GM21717 (cell line): ENCODE results near the gene STPG4.

ENCODE experiments used
- ATAC-seq: cut with Tn5 transposase; IDR thresholded peaks from one replicate; pipeline ENCODE4 v1.9.1; 2021; ENCODE audit warnings: mild to moderate bottlenecking, moderate library complexity; ENCODE audit not compliant: unreplicated experiment

STPG4 gene

GRCh38 chr2:47057687-47058002, 97.5 kb downstream of the STPG4 start:
- no peak for ATAC-seq

- ATAC-seq: no peak
Measured at GRCh38 chr2:47056868-47057686, 98.0 kb downstream of the STPG4 start.

GRCh38 chr2:47056374-47056773, 98.7 kb downstream of the STPG4 start:
- no peak for ATAC-seq

- no peak for ATAC-seq
Measured at GRCh38 chr2:47054868-47055267, 100.2 kb downstream of the STPG4 start.

- ATAC-seq: no peak
Measured at GRCh38 chr2:47054036-47054555, 101.0 kb downstream of the STPG4 start.

GRCh38 chr2:47052847-47053246, 102.3 kb downstream of the STPG4 start:
- ATAC-seq: no peak

- no peak for ATAC-seq
Measured at GRCh38 chr2:47051562-47051961, 103.5 kb downstream of the STPG4 start.

GRCh38 chr2:47050762-47051161, 104.3 kb downstream of the STPG4 start:
- ATAC-seq: no peak

- ATAC-seq: no peak
Measured at GRCh38 chr2:47050021-47050760, 104.9 kb downstream of the STPG4 start.

- no peak for ATAC-seq
Measured at GRCh38 chr2:47049502-47049901, 105.6 kb downstream of the STPG4 start.

- ATAC-seq: no peak
Measured at GRCh38 chr2:47048801-47049480, 106.2 kb downstream of the STPG4 start.

GRCh38 chr2:47046271-47046670, 108.8 kb downstream of the STPG4 start:
- no peak for ATAC-seq

GRCh38 chr2:47043891-47044239, 111.2 kb downstream of the STPG4 start:
- ATAC-seq: no peak

GRCh38 chr2:47043142-47043890, 111.8 kb downstream of the STPG4 start:
- no peak for ATAC-seq

- no peak for ATAC-seq
Measured at GRCh38 chr2:47041891-47042684, 113.0 kb downstream of the STPG4 start.

GRCh38 chr2:47041063-47041462, 114.0 kb downstream of the STPG4 start:
- ATAC-seq: no peak

- no peak for ATAC-seq
Measured at GRCh38 chr2:47040651-47041050, 114.5 kb downstream of the STPG4 start.

- no peak for ATAC-seq
Measured at GRCh38 chr2:47039913-47040562, 115.1 kb downstream of the STPG4 start.

GRCh38 chr2:47039489-47039870, 115.6 kb downstream of the STPG4 start:
- ATAC-seq: no peak
